ENCODE data around the gene ITGB7. TPM values are rescaled to one million over a fixed set of nuclear protein-coding genes. Genes with fewer than 3 reads are reported as not detected.

ITGB7 gene
- total RNA-seq, 2 donors from 2014 or later: 183 to 187 TPM

DNA sequence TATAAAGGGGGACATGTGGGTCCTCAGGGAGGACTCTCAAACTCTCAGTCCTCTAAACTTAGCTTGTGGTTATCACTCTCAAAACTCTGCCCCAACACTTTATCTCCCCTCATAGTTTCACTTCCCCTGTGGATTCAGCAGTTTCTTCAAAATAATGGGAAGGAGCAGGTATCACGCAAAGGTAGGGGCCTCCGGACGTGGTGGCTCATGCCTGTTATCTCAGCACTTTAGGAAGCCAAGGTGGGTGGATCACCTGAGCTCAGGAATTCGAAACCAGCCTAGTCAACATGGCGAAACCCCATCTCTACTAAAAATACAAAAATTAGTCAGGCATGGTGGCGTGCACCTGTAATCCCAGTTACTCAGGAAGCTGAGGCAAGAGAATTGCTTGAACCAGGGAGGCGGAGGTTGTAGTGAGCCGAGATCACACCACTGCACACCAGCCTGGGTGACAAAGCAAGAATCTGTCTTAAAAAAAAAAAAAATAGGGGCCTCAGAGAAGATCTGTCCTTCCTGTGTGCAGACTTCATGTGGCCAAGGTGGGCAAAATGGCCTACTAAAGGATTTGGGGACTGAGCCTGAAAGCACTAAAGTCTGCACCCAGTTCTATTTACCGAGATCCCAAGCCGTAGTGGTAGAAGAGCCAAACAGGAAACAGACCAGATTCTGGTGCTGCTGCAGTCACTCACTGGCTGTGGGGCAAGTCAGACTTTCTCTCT, 6.4 kb downstream of the ITGB7 start:
- H3K36me3 Mint-ChIP-seq (ENCODE audit: low read depth): peaks cover 80% of the 10 kb centered on the region
- peak; percentile 67 for ATAC-seq (replicated peaks)
- H3K4me3 Mint-ChIP-seq: peak overlapping the region; percentile 87
- H3K9me3 Mint-ChIP-seq: no peaks in the 10 kb centered on the region
- H3K27me3 Mint-ChIP-seq: no peaks in the 10 kb centered on the region
- H3K4me1 Mint-ChIP-seq: peaks cover 42% of the 10 kb centered on the region
- peak overlapping the region; percentile 90 for H3K27ac Mint-ChIP-seq

GRCh38 chr12:53200107-53200457, 7.0 kb downstream of the ITGB7 start:
- H3K27ac Mint-ChIP-seq: peak overlapping the region; percentile 90

GRCh38 chr12:53199700-53200099, 7.4 kb downstream of the ITGB7 start:
- H3K4me3 Mint-ChIP-seq: peak overlapping the region; percentile 87
- H3K4me1 Mint-ChIP-seq: peaks cover 39% of the 10 kb centered on the region
- H3K9me3 Mint-ChIP-seq: no peaks in the 10 kb centered on the region
- H3K27me3 Mint-ChIP-seq: no peaks in the 10 kb centered on the region
- ATAC-seq (replicated peaks): no peak
- peaks cover 82% of the 10 kb centered on the region for H3K36me3 Mint-ChIP-seq (ENCODE audit: low read depth)
- H3K27ac Mint-ChIP-seq: no peak overlapping the region

More at GRCh38 chr12:53200107-53200457, 7.0 kb downstream of the ITGB7 start:
- H3K9me3 Mint-ChIP-seq: no peaks in the 10 kb centered on the region
- peaks cover 39% of the 10 kb centered on the region for H3K4me1 Mint-ChIP-seq
- H3K4me3 Mint-ChIP-seq: peak overlapping the region; percentile 87
- H3K36me3 Mint-ChIP-seq (ENCODE audit: low read depth): peaks cover 80% of the 10 kb centered on the region
- H3K27me3 Mint-ChIP-seq: no peaks in the 10 kb centered on the region
- ATAC-seq (replicated peaks): no peak

- Mint-ChIP-seq H3K4me1 (peaks cover 39% of the 10 kb centered on the region), H3K27me3 (no peaks in the 10 kb centered on the region), H3K27ac (peak overlapping the region; percentile 48), H3K36me3 (ENCODE audit: low read depth) (peaks cover 82% of the 10 kb centered on the region), H3K4me3 (peak overlapping the region; percentile 58), H3K9me3 (no peaks in the 10 kb centered on the region)
- ATAC-seq (replicated peaks): peak; percentile 8
These were observed 8.5 kb downstream of the ITGB7 start for GRCh38 chr12:53198486-53199110.

- H3K36me3 Mint-ChIP-seq (ENCODE audit: low read depth): peaks cover 89% of the 10 kb centered on the region
- no peak overlapping the region for H3K4me3 Mint-ChIP-seq
- peak overlapping the region; percentile 81 for H3K27ac Mint-ChIP-seq
- no peak for ATAC-seq (replicated peaks)
- H3K4me1 Mint-ChIP-seq: peaks cover 39% of the 10 kb centered on the region
- no peaks in the 10 kb centered on the region for H3K9me3 Mint-ChIP-seq
- no peaks in the 10 kb centered on the region for H3K27me3 Mint-ChIP-seq
These were observed 9.9 kb downstream of the ITGB7 start for GRCh38 chr12:53197011-53197640.

GRCh38 chr12:53196486-53196885, 10.6 kb downstream of the ITGB7 start:
- no peak for ATAC-seq (replicated peaks)
- no peaks in the 10 kb centered on the region for H3K27me3 Mint-ChIP-seq
- peak overlapping the region; percentile 81 for H3K27ac Mint-ChIP-seq
- H3K36me3 Mint-ChIP-seq (ENCODE audit: low read depth): peaks cover 94% of the 10 kb centered on the region
- peaks cover 39% of the 10 kb centered on the region for H3K4me1 Mint-ChIP-seq
- no peak overlapping the region for H3K4me3 Mint-ChIP-seq
- H3K9me3 Mint-ChIP-seq: no peaks in the 10 kb centered on the region

- ATAC-seq (replicated peaks): no peak
- Mint-ChIP-seq H3K9me3 (no peaks in the 10 kb centered on the region), H3K4me3 (no peak overlapping the region), H3K36me3 (ENCODE audit: low read depth) (peaks cover 94% of the 10 kb centered on the region), H3K27me3 (no peaks in the 10 kb centered on the region), H3K4me1 (peaks cover 32% of the 10 kb centered on the region), H3K27ac (peak overlapping the region; percentile 81)
These were observed 11.3 kb downstream of the ITGB7 start for GRCh38 chr12:53195516-53196420.

- H3K4me3 Mint-ChIP-seq: no peak overlapping the region
- H3K36me3 Mint-ChIP-seq (ENCODE audit: low read depth): peaks cover 92% of the 10 kb centered on the region
- H3K27me3 Mint-ChIP-seq: no peaks in the 10 kb centered on the region
- peaks cover 25% of the 10 kb centered on the region for H3K4me1 Mint-ChIP-seq
- ATAC-seq (replicated peaks): no peak
- peak overlapping the region; percentile 81 for H3K27ac Mint-ChIP-seq
- no peaks in the 10 kb centered on the region for H3K9me3 Mint-ChIP-seq
These were observed 12.1 kb downstream of the ITGB7 start for GRCh38 chr12:53194973-53195372.

DNA sequence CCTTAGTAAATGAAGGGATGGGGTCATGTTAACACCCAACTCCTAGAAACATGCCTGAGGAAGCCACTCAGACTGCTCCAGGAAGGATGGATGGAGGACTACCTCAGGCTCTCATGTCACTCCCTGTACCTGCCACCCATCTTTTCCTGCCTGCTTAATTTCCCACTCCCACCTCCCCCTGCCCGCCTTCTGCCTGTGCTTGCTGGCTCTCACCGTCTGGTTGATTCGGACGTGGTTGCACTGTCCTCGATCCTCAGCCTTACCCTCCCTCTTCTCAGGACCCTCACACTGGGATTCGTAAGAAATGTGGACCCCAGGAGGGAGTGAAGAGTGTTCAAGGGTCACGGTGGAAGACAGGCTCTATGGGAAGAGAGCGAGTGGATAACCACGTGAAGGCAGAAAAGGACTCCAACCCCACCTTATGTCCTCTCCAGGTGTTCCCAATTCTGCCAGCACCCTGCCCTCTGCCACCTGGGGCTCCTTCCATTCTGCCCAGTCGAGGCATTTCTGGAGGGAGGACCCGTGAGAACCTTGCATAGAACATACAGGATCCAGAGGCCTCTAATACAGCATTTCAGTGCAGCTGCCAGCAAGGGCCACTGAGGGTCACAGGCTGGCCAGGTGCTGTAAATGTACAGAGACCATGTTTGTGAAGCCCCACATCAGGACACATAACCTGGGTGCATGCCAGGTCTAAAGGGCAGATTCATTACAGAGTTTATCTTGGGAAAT, 12.9 kb downstream of the ITGB7 start:
- H3K27me3 Mint-ChIP-seq: no peaks in the 10 kb centered on the region
- no peak for ATAC-seq (replicated peaks)
- peak overlapping the region; percentile 81 for H3K27ac Mint-ChIP-seq
- peaks cover 19% of the 10 kb centered on the region for H3K4me1 Mint-ChIP-seq
- peaks cover 92% of the 10 kb centered on the region for H3K36me3 Mint-ChIP-seq (ENCODE audit: low read depth)
- no peaks in the 10 kb centered on the region for H3K9me3 Mint-ChIP-seq
- H3K4me3 Mint-ChIP-seq: no peak overlapping the region

GRCh38 chr12:53193040-53193439, 14.0 kb downstream of the ITGB7 start:
- no peak for ATAC-seq (replicated peaks)
- H3K9me3 Mint-ChIP-seq: no peaks in the 10 kb centered on the region
- H3K36me3 Mint-ChIP-seq (ENCODE audit: low read depth): peaks cover 92% of the 10 kb centered on the region
- H3K27me3 Mint-ChIP-seq: no peaks in the 10 kb centered on the region
- H3K4me1 Mint-ChIP-seq: peaks cover 8% of the 10 kb centered on the region
- no peak overlapping the region for H3K4me3 Mint-ChIP-seq
- H3K27ac Mint-ChIP-seq: peak overlapping the region; percentile 63

DNA sequence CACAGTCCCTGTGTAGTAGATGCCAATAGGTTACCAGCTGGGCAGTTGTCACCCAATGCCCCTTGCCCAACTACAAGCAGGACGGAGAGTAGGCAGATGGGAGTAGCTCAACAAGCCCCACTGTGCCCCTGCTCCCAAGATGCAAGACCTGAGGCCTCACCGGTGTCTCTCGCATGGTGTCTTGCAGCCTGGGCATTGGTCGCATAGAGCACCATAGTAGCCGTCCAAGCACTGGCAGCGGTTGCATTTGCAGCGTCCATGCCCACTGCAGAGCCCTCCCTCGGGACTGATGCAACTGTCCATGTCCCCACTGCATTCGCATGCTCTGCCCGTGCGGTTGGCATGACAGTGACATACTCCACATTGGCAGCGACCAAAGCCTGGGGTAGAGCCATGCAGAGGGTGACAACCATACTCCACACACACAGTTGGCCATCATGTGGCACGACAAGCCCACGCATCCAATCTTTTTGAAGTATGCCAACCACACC, 14.5 kb downstream of the ITGB7 start:
- no peaks in the 10 kb centered on the region for H3K9me3 Mint-ChIP-seq
- no peaks in the 10 kb centered on the region for H3K27me3 Mint-ChIP-seq
- H3K4me3 Mint-ChIP-seq: no peak overlapping the region
- peak overlapping the region; percentile 63 for H3K27ac Mint-ChIP-seq
- H3K36me3 Mint-ChIP-seq (ENCODE audit: low read depth): peaks cover 93% of the 10 kb centered on the region
- peaks cover 6% of the 10 kb centered on the region for H3K4me1 Mint-ChIP-seq
- no peak for ATAC-seq (replicated peaks)

DNA sequence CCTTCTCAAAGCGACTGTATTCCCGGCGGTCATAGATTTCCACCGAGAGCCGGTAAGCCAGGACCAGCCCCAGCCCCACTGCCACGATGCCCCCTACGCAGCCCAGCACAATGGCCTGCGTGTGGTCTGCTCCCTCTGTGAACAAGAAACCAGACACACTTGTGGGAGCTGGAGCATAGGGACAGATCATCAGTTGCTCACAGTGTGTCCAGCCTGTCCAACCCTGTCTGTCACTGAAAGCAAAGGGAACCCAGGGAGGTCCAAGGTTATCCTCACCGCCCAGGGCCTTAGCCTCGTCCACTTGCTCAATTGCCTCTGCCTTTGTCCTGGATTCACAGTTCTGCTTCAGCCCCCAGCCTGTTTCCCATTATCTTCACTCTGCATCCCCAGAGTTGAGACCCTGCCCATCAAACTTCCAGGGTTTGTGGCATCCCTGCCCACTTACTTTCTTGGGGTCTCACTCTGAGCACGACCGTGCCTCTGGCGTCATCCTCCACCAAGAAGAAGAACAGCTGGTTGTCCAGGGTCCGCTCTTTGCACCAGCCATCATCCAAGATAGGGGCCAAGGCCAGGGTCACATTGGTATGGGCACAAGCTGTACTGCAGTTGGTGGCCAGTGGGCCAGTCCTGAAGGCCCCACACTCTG, 15.0 kb downstream of the ITGB7 start:
- ATAC-seq (replicated peaks): no peak
- Mint-ChIP-seq H3K27ac (peak overlapping the region; percentile 20), H3K4me1 (peaks cover 4% of the 10 kb centered on the region), H3K4me3 (no peak overlapping the region), H3K9me3 (no peaks in the 10 kb centered on the region), H3K27me3 (no peaks in the 10 kb centered on the region), H3K36me3 (ENCODE audit: low read depth) (peaks cover 94% of the 10 kb centered on the region)
